GM19238 (cell line): ENCODE data around the gene SNX21.
"Not testable (repeated sequence)": the region's sequence is repeated elsewhere in the genome, so short reads cannot be mapped to it uniquely, and the experiment has no call there.

Experiments used
- DNase-seq: peaks from one replicate; pipeline ENCODE4 v3.0.0; 2011; ENCODE audit warnings: low spot score; ENCODE audit not compliant: insufficient read length

SNX21 gene

GRCh38 chr20:45823949-45824835 lies 9.4 kb upstream of the SNX21 start:
- no peak for DNase-seq

- DNase-seq, result no peak
Observed at GRCh38 chr20:45826381-45827019, 7.1 kb upstream of the SNX21 start.

- DNase-seq, result no peak
Observed at GRCh38 chr20:45827030-45827652, 6.5 kb upstream of the SNX21 start, which contains the start of gene TNNC2. Gene TNNC2 (minus strand): TSS chr20:45827312. CDS start chr20:45827248, 64 bp downstream.

- DNase-seq, result no peak
Observed at GRCh38 chr20:45827712-45828111, 5.9 kb upstream of the SNX21 start.

- DNase-seq, result no peak
Observed at GRCh38 chr20:45828589-45828988, 5.0 kb upstream of the SNX21 start.

- not testable (repeated sequence) for DNase-seq
Observed at GRCh38 chr20:45829673-45830106, 3.9 kb upstream of the SNX21 start.

- DNase-seq, result no peak
Observed at GRCh38 chr20:45832619-45833018, 980 bp upstream of the SNX21 start.

GRCh38 chr20:45833883-45834796 lies 541 bp downstream of the SNX21 start:
- DNase-seq, result peak; percentile 55

GRCh38 chr20:45834797-45835161 lies 1.2 kb downstream of the SNX21 start:
- no peak for DNase-seq

GRCh38 chr20:45835329-45835765 lies 1.7 kb downstream of the SNX21 start:
- no peak for DNase-seq

- DNase-seq, result no peak
Observed at GRCh38 chr20:45835825-45836224, 2.2 kb downstream of the SNX21 start.

- DNase-seq, result no peak
Observed at GRCh38 chr20:45836841-45837240, 3.2 kb downstream of the SNX21 start.

GRCh38 chr20:45840700-45841198 lies 7.2 kb downstream of the SNX21 start:
- DNase-seq, result no peak

- no peak for DNase-seq
Observed at GRCh38 chr20:45841407-45842129, 8.0 kb downstream of the SNX21 start.

GRCh38 chr20:45842169-45842812 lies 8.7 kb downstream of the SNX21 start:
- peak; percentile 52 for DNase-seq

GRCh38 chr20:45843506-45843905 lies 9.9 kb downstream of the SNX21 start:
- DNase-seq, result no peak

- DNase-seq, result no peak
Observed at GRCh38 chr20:45845452-45845851, 11.9 kb downstream of the SNX21 start.

- no peak for DNase-seq
Observed at GRCh38 chr20:45848421-45848820, 14.8 kb downstream of the SNX21 start.

- DNase-seq, result no peak
Observed at GRCh38 chr20:45848969-45849582, 15.5 kb downstream of the SNX21 start.
